ENCODE results near the gene DNAH6.
"Not testable (repeated sequence)": the region's sequence is repeated elsewhere in the genome, so short reads cannot be mapped to it uniquely, and the experiment has no call there.

DNAH6 gene, protein sequence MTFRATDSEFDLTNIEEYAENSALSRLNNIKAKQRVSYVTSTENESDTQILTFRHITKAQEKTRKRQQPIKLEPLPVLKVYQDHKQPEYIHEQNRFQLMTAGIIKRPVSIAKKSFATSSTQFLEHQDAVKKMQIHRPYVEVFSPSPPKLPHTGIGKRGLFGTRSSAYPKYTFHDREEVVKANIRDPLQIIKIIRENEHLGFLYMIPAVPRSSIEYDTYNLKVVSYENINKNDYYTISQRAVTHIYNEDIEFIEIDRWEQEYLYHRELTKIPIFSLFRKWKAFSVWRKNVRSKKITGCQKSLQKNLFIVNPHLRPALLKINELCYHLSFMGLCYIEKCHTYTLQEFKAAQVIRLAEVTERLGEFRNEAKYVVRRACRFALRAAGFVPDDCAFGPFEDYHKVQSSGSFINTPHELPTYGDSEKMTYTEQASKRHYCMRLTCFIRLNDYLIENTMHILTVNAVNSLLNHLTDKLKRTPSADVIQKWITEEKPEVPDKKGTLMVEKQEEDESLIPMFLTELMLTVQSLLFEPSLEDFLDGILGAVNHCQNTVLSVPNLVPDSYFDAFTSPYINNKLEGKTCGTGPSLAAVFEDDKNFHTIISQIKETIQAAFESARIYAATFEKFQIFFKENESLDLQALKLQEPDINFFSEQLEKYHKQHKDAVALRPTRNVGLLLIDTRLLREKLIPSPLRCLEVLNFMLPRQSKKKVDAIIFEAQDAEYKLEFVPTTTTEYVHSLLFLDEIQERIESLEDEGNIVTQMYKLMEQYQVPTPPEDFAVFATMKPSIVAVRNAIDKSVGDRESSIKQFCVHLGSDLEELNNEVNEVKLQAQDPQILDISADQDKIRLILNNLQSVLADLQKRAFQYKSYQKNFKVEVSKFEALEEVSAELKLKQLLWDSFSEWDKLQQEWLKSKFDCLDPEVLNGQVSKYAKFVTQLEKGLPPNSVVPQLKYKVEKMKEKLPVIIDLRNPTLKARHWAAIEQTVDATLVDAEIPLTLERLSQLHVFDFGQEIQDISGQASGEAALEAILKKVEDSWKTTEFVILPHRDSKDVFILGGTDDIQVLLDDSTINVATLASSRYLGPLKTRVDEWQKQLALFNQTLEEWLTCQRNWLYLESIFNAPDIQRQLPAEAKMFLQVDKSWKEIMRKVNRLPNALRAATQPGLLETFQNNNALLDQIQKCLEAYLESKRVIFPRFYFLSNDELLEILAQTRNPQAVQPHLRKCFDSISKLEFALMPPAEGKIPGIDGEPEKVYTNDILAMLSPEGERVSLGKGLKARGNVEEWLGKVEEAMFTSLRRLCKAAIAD (N-terminal part only)

GRCh38 chr2:84516234-84516986, at the start of gene DNAH6:
TSS of gene DNAH6 (plus strand) at chr2:84516498. CDS start at chr2:84517827, 1,329 bp downstream.
- DNase-seq (ENCODE audit: low spot score), result peak; percentile 97

DNA sequence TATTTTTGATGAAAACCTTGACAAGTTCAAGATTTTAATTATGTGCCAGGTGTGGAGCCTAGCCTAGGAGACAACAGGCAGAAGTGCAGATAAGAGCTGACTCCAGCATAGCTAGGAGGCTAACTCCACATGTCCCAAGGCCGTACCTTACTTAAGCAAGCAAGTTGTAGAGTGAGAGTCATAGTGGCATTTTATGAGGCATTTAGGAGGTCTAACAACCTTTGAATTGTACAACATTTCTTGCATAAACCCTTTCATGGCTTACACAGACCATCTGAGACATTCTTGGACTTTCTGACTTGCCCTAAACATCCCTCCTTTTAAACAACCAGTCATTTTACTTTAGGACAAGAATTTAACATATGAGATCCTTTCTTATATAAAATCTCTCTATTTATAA, 48.9 kb upstream of the DNAH6 start:
- no peak for DNase-seq (ENCODE audit: low spot score)

GRCh38 chr2:84472423-84472822, 43.9 kb upstream of the DNAH6 start:
- DNase-seq (ENCODE audit: low spot score), result not testable (repeated sequence)

DNA sequence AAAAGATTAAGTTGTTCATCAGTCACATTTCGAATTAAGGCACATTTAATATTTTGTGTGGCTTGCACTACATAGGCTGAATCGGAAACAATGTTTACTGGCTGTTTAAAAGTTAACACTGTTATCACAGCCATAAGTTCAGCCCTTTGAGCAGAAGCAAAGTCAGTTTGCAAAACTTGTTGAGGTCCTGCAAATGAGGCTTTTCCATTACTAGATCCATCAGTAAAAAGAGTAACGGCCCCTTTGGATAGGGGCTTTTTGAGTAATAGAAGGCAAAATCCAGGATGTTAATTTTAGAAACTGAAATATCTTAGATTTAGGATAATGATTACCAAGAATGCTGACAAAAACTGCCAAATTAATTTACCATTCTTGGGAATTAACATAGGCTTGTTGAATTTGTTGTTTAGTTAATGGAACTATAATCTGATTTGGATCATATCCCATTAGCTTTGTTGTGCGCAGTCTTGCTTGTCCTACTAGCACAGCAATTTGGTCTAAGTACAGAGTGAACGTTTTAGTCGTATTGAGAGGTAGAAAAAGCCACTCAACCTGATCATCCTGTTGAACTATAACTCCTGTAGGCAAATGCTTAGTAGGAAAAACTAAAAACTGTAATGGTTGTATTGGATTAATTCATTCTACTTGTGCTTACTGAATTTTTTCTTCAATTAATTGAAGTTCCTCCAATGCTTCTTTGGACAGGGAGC, 43.3 kb upstream of the DNAH6 start:
- no peak for DNase-seq (ENCODE audit: low spot score)

DNA sequence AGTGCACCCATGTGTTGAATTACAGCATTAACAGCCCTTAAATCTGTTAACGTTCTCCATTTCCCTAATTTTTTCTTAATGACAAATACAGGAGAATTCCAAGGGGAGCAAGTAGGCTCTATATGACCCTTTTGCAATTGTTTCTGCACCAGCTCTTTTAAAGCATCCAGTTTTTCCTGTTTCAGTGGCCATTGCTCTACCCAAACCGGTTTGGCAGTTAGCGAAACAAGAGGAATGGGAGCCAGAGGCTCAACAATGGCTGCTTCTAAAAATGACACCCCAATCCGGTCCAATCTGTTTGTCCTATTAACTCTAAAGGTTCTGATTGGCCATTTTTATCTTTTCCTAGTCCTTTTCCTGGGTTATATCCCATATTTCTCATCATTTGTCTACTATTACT, 42.1 kb upstream of the DNAH6 start:
- no peak for DNase-seq (ENCODE audit: low spot score)

GRCh38 chr2:84477886-84478285, 38.4 kb upstream of the DNAH6 start:
- DNase-seq (ENCODE audit: low spot score), result no peak

DNA sequence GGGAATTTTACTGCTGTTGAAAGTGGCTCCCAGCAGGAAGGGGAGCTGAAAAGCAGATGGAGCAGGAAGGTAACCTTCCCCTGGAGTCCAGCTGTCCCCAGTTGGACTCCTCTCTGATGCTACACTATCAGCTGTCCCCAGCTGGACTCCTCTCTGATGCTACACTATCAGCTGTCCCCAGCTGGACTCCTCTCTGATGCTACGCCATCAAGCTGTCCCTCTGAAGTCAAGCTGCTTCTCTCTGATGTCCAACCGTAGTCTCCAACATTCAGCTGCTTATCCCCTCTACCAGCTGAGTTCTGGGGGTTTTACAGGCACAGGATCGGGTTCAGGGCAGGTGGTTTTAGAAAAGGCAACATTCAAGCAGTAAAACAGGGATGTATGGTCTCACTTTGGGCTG, 37.4 kb upstream of the DNAH6 start:
- DNase-seq (ENCODE audit: low spot score), result no peak

DNA sequence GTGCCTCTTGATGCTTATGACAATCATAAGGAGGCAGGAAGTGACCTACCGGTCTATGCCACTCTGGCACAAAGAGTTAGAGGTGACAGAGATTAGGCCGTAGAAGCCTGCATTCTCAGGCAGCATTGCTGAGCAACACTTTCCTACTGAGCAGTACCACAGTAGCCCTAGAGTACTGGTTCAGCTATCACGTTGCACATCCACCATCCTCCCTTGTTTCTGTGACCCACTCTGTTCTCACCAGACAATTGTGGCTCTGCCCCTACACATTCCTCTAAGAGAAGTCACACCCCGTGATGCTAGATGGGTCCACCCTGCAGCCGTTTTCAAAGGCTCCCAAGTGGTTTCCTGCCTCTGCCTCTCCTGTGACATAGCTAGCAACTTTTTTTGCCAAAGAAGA, 34.6 kb upstream of the DNAH6 start:
- peak; percentile 90 for DNase-seq (ENCODE audit: low spot score)

GRCh38 chr2:84482603-84483002, 33.7 kb upstream of the DNAH6 start:
- no peak for DNase-seq (ENCODE audit: low spot score)

GRCh38 chr2:84483320-84483719, 33.0 kb upstream of the DNAH6 start:
- no peak for DNase-seq (ENCODE audit: low spot score)

GRCh38 chr2:84486441-84487115, 29.7 kb upstream of the DNAH6 start:
- peak; percentile 7 for DNase-seq (ENCODE audit: low spot score)

- peak; percentile 37 for DNase-seq (ENCODE audit: low spot score)
Measured at GRCh38 chr2:84487298-84487996, 28.9 kb upstream of the DNAH6 start.

GRCh38 chr2:84491256-84491655, 25.0 kb upstream of the DNAH6 start:
- no peak for DNase-seq (ENCODE audit: low spot score)

- DNase-seq (ENCODE audit: low spot score), result no peak
Measured at GRCh38 chr2:84491741-84492140, 24.6 kb upstream of the DNAH6 start.

DNA sequence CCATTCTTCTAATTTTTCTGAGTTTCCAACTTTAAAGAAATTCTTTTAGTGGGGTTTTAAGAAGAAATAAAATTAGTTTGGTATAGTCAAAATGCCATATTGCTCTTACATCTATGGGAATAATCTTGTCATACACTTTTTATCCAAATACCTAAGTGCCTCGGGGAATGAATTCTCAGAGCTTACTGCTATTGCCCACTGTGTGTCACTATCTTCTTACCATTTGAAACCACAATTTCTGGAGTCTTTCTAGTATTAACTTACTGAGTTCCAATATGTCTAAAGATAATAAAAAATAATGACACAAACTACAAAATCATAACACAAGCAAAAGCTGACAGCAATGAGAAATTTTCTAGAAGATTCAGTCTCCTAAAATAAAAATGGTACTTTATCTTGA, 23.7 kb upstream of the DNAH6 start:
- peak; percentile 40 for DNase-seq (ENCODE audit: low spot score)

DNA sequence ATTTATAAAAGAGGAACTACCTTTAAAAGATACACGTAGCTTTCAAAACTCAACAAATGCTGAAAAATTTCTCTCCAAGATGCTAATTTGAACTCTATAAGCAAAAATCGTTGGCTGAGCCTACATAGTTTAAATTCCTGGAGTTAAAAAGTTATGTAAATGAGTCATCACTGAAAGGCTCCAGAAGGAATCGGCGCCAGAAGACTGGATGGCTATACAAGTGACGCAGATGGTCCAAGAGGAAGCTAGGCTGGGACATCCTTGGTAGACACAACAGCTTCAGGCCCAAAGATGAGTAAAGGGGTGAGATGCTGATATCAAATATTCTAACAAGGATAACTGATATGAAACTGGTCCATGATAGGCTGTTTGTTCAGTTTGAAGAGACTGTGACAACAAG, 22.8 kb upstream of the DNAH6 start:
- DNase-seq (ENCODE audit: low spot score), result peak; percentile 84

- no peak for DNase-seq (ENCODE audit: low spot score)
Measured at GRCh38 chr2:84494070-84494469, 22.2 kb upstream of the DNAH6 start.

DNA sequence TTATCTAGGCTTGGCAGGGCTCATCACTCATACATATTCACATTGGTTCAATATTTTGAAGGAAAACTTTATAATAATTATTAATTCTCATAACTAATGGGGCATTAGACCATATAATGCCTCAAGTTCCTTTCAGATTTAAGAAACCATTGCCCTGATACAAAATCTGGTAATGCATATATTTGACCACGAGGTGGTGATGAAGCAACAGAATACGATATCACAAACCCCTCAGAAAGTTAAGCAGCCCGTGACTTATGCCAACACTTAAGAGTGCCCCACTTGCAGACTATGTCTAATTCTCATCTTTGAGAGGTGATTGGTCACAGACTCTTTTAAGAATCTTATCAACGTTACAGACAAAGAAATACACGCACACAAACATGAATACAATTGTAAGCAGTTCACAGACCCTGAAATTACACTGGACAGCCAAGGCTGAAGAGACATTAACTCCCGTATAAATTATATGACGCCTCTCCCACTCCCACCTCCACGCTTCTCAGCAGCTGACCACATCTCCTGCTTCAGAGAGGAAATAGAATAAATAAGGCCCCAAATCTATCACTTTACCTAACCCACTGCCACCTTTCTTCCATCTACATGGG, 20.7 kb upstream of the DNAH6 start:
- DNase-seq (ENCODE audit: low spot score), result peak; percentile 57

GRCh38 chr2:84496386-84496785, 19.9 kb upstream of the DNAH6 start:
- DNase-seq (ENCODE audit: low spot score), result no peak

Measured in AG08395 (cell line).